ENCODE measurements around the gene TRAPPC10. TPM values are rescaled to one million over a fixed set of nuclear protein-coding genes. Genes with fewer than 3 reads are reported as not detected.
"Not testable (repeated sequence)": the region's sequence is repeated elsewhere in the genome, so short reads cannot be mapped to it uniquely, and the experiment has no call there.

TRAPPC10 gene
- total and polyA plus RNA-seq, 2 donors (not counting 1 experiment from before 2014, with no cell fraction given), result 15.4 to 22.0 TPM

DNA sequence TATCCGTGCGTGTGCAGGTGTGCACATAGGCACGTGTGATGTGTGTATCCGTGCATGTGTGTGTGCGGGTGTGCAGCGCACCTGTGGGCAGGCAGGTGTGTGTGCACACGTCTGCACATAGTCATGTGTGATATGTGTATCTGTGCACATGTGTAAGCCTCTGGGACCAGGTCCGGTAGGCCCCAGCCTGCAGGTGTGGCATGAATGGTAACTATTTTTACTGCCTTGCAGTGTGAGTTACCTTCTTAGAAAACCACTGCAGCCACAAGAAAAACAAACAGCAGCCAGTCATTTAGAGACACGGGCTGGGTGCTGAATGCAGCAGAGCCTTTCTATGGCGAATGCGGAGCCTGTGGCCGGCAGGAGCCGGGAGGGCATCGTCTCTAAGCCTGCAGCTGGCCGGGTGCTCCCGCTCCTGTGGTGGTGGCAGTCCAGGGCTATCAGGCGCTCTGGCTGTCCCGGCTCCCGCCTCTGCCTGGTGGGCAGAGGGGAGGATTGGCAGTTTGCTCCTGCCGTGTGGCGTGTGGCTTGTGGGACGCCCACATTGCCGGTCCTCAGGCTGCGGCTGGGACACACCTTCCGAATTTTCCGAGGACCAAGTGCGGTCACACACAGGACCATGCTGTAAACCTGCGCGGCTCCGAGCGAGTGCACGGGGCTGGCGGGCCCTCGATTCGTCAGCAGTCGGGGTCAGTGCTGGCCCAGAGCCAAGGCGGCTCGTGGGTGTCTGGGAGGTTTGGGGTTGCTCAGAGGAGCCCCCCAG, 143.3 kb downstream of the TRAPPC10 start:
- not testable (repeated sequence) for H3K4me1 ChIP-seq (ENCODE audit: control insufficient read depth, extremely low read depth, insufficient read depth, low read length); H2AFZ ChIP-seq (ENCODE audit: low read length); H3K27ac ChIP-seq (ENCODE audit: insufficient read depth, low read length); H3K79me2 ChIP-seq (ENCODE audit: control insufficient read depth, insufficient read depth, low read length); DNase-seq (ENCODE audit: low read depth in 2 of 2); H3K4me2 ChIP-seq (ENCODE audit: extremely low read depth, insufficient read depth, low read length); H3K9ac ChIP-seq (ENCODE audit: insufficient read depth, low read length); H4K20me1 ChIP-seq (ENCODE audit: control insufficient read depth, extremely low read depth, insufficient read depth, low read length); H3K27me3 ChIP-seq (ENCODE audit: control insufficient read depth, insufficient read depth, low read length); H3K9me3 ChIP-seq (ENCODE audit: control insufficient read depth, insufficient read depth, low read depth, low read length); H3K36me3 ChIP-seq (ENCODE audit: control insufficient read depth, insufficient read depth, low read length); H3K4me3 ChIP-seq (replicated peaks in 1 of 4; ENCODE audit: control extremely low read depth in 1 of 4, insufficient read depth in 1 of 4, low read depth in 3 of 4, low read length in 4 of 4)

DNA sequence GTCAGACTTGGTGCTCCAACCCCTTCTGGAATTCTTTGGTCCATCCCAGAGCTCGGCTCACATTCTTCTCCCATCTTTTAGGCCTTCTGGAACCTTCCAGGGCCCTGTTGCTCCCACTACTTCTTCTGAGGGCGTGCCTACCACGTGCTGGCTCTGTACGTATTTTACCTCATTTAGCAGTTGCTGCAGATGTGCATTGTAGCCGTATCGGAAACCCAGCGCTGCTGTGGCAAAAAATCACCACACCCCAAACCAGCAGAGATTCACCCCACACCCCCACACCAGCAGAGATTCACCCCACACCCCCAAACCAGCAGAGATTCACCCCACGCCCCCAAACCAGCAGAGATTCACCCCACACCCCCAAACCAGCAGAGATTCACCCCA, 143.9 kb downstream of the TRAPPC10 start:
- H3K79me2 ChIP-seq (ENCODE audit: control insufficient read depth, insufficient read depth, low read length), result not testable (repeated sequence)

More for the DNA sequence above, 143.9 kb downstream of the TRAPPC10 start:
- not testable (repeated sequence) for H3K4me2 ChIP-seq (ENCODE audit: extremely low read depth, insufficient read depth, low read length); H3K9me3 ChIP-seq (ENCODE audit: control insufficient read depth, insufficient read depth, low read depth, low read length); H4K20me1 ChIP-seq (ENCODE audit: control insufficient read depth, extremely low read depth, insufficient read depth, low read length); H2AFZ ChIP-seq (ENCODE audit: low read length); H3K27me3 ChIP-seq (ENCODE audit: control insufficient read depth, insufficient read depth, low read length); H3K4me3 ChIP-seq (replicated peaks in 1 of 4; ENCODE audit: control extremely low read depth in 1 of 4, insufficient read depth in 1 of 4, low read depth in 3 of 4, low read length in 4 of 4); H3K9ac ChIP-seq (ENCODE audit: insufficient read depth, low read length); H3K4me1 ChIP-seq (ENCODE audit: control insufficient read depth, extremely low read depth, insufficient read depth, low read length); H3K36me3 ChIP-seq (ENCODE audit: control insufficient read depth, insufficient read depth, low read length); H3K27ac ChIP-seq (ENCODE audit: insufficient read depth, low read length); DNase-seq (ENCODE audit: low read depth in 2 of 2)

Other genes starting within 250 kb of the TRAPPC10 start
- gene CSTB, start 236.0 kb upstream of the TRAPPC10 start, total RNA-seq, result 9.8 and 24.8 TPM in 2 replicates
- gene CSTB, start 236.0 kb upstream of the TRAPPC10 start, polyA plus RNA-seq, result 72.5 and 120 TPM in 2 replicates
- gene RRP1, start 222.7 kb upstream of the TRAPPC10 start, total RNA-seq, result 12.7 and 14.4 TPM in 2 replicates
- 8.6 and 14.0 TPM in 2 replicates for gene RRP1, start 222.7 kb upstream of the TRAPPC10 start, polyA plus RNA-seq
- 28.8 and 44.9 TPM in 2 replicates for gene AGPAT3, start 147.1 kb upstream of the TRAPPC10 start, total RNA-seq
- gene AGPAT3, start 147.1 kb upstream of the TRAPPC10 start, polyA plus RNA-seq, result 29.4 and 39.0 TPM in 2 replicates
- gene PWP2, start 95.1 kb downstream of the TRAPPC10 start, total RNA-seq, result 3.8 and 37.0 TPM in 2 replicates
- 1.9 and 5.1 TPM in 2 replicates for gene PWP2, start 95.1 kb downstream of the TRAPPC10 start, polyA plus RNA-seq
- gene GATD3, start 121.4 kb downstream of the TRAPPC10 start, total RNA-seq, result 20.8 and 38.5 TPM in 2 replicates
- 11.3 and 18.9 TPM in 2 replicates for gene GATD3, start 121.4 kb downstream of the TRAPPC10 start, polyA plus RNA-seq
- gene ICOSLG, start 228.6 kb downstream of the TRAPPC10 start, total RNA-seq, result under 0.01 TPM in 2 replicates
- gene ICOSLG, start 228.6 kb downstream of the TRAPPC10 start, polyA plus RNA-seq, result 0.05 TPM in 1 of 2 replicates, not detected in the other
- gene DNMT3L, start 249.6 kb downstream of the TRAPPC10 start, total RNA-seq, result not detected in 2 replicates
- not detected in 2 replicates for gene DNMT3L, start 249.6 kb downstream of the TRAPPC10 start, polyA plus RNA-seq

Data from fibroblast of lung (primary cell).